22Rv1 (cell line): Measurements from ENCODE around the gene SDR42E1.
"Not testable (repeated sequence)": the region's sequence is repeated elsewhere in the genome, so short reads cannot be mapped to it uniquely, and the experiment has no call there.

Experiments used
- CTCF ChIP-seq: fragments of 450-650 bp; IDR thresholded peaks from 2 replicates; pipeline ENCODE4 v1.5.1; 2017; ENCODE audit warnings: mild to moderate bottlenecking
- ZFX ChIP-seq: fragments of 450-650 bp; IDR thresholded peaks from 2 replicates; pipeline ENCODE4 v1.6.1; 2017; ENCODE audit warnings: antibody characterized with exemption, borderline replicate concordance

GRCh38 chr16:81977335-81977942 lies 33.8 kb downstream of the SDR42E1 start:
- not testable (repeated sequence) for TF ChIP-seq CTCF, ZFX
